Activated gamma-delta T cell treated with Interleukin-2 at 50 U/mL for 16 hours (primary cell): ENCODE results near the gene RALGPS1.

Experiments
- DNase-seq: peaks from one replicate; pipeline ENCODE4 v3.0.0-alpha.2; 2020

Gene RALGPS1

DNA sequence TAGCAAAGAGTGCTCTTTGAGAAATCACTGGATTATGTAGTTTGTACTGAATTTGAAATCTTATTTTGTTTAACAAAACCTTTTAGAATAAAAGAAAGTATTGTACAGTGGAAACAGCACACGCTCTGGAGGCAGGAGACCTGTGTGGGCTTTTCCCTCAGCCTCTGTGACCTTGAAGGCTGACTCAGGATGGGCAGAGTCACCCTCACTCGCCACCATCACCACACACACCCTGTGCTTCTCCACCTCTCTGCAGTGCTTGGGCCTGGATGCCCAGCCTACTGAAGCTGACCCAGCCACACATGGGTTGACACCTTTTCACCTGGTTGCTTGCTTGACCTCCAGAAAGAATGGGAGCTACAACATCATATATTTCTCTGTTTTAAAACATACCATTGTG is 188.2 kb downstream of the RALGPS1 start:
- no peak for DNase-seq

DNA sequence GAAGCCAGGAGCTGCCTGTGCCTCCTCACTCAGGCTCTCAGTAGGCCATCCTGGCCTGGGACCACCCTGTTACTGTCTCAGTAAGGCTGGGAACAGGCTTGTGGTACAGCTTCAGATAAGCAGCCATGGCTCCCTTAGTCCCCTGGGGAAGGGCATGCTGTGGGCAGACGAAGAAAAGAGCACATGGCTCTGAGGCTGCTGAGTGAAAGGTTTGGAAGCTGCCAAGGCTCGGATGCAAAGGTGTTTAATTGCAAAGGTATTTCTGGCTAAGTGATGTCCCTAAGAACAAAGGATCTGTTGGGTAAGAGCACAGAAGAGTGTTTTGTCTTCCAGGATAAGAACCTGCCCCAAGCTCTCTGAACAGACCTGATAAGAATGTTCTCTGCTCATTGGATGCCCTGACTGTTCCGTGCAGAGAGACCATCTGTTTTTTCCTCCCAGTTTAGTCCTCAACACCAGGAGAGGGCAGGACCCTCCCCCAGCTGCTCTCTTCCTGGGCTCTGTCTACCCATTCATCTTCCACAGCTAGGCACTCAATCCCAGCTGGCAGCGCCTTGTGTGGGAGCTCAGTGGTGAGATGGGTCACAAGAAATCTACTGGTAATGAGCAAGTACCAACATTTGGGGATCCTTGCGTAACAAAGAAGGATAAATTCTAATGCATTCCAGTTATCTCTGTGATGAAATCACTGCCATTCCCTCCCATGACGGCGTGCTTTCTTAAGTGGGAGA is 190.2 kb downstream of the RALGPS1 start:
- DNase-seq = no peak

DNA sequence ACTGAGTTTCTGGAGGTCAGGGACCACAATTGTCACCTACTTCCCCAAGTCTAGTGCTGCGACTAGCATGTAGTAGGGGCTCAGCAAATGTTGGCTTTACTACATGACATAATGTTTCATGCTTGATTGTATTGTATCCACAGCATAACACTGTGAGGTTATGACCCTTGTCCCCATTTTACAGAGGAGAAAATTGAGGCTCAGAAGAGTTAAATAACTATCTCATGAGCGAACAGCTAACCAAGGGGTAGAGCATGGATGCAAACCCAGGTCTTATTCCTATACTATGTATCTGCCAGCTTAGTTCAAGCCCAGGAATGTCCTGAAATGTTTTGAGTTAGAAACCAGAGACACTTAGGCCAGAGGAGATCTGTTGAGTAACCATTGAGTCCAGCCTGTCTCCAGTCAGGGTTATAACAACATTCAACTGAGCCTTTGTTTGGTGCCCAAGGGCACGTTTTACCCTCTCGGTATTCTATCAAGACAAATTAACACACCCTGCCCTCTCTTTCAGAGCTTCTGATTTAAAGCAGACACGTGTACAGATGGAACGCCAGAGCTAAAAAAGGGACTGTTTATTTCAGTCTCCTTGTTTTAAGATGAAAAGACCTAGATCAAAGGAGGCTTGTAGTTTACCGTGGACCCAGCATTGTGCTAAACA is 191.4 kb downstream of the RALGPS1 start:
- no peak for DNase-seq

DNA sequence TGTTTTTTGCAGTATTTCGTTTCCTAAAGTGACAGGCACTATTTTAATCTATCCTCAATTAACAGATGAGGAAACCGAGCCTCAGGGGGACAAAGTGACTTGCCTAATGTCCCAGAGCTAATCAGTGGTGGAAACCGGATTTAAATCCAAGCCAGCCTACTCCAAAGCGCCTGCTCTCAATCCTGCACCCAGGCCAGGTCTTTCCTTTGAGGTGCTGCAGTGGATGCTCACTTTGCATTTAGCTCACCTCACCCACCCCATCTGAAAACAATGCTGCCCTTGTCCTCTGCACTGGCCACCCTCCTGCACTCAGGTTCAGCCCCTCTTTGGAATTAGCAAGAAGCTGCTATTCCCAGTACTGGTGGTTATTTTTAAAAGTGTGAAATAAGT is 191.9 kb downstream of the RALGPS1 start:
- DNase-seq = no peak

DNA sequence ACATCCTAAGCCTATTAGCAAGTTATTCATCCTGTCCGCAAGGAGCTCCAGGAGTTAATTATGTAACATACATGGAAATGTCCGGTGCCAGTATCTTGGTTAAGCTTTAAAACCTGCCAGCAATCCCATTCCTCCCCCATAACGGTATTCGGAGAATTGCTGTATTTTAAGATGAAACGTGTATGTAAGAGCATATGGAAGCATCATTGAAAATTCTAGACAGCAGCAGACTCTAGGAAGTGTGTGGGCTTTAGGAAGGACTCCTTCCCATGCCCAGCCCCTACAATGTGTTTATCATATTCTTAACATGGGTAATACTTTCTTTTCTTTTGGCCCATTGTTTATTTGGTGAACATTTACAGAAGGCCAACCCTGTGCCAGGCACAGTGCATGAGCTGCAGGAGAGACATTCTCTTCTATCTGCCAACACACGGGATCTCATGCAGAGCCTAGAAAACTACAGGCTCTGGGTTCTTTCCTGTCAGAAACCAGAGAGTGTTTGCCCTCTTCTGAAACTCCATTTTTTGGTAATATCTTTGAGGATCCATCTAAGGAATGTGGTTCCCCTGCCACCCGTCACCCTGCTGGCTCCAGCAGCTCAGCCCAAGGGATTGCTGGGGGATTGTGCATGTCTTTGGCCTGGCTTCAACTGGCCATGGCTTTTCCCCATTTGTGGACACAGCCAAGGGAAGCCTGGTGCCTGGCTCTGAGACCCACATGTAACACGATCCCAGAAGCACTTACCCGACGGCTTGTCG is 192.8 kb downstream of the RALGPS1 start:
- no peak for DNase-seq

DNA sequence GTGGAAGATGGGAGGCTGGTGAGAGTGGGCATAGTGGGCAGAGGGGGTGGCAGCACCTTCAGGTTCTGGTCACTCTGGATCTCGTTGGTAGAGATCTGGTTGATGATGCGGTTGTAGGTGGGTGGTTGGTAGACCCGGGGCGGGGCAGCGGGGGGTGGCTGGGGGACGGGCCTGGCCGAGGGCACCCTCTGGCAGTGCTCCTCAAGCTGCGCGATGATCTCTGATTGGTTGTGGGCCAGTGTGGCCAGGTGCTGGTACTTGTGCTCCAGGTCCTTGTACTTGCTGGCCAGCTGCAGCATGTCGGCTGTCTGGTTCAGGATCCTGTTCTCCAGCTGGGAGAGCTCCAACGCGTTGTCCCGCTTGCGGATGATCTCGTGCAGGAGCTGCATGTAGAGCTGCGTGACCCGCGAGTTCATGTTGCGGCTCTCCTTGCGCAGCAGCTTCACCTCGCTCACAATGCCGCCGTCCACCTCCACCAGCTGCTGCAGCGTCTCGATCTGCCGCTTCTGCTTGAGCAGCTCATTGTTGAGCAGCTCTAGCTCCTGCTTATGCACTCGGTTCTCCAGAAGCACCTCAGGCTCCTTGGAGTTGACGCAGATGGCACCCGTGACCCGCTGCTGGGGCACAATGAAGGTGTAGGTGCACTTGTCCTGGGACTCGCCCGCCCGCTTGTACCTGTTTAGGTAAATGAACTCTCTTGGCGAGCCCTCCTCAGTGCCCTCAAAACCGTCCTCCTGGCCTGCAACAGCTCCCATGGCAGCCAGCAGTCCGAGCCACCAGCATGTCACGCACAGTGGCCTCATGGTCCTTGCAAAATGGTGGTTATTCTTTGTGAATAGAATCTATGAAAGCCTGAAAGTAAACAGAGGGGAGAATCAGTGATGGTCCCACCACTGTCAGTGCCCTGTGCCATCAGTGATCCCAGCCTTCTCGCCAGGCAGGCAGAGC is 193.6 kb downstream of the RALGPS1 start:
- no peak for DNase-seq

DNA sequence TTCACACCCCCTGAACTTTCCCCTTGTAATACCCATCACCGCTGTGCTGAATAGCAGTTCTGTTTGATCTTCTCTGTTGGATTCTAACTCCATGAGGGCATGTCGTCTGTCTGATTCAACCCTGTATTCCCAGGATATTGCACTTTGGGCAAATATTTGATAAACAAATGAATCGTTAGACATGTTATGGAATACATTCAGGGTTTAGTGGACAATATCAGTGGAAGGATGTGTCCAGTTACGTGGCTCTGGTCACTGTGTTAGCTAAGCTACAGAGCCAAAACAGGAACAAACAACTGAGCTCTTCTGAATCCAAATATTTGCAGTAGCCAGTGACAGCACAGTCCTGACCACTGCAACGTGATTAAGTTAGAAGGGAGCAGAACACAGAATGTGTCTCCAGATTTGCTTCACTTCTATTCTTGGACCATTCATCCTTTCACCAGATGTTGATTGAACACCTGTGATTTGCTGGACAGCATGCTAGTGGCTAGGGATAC is 194.7 kb downstream of the RALGPS1 start:
- DNase-seq = no peak

DNA sequence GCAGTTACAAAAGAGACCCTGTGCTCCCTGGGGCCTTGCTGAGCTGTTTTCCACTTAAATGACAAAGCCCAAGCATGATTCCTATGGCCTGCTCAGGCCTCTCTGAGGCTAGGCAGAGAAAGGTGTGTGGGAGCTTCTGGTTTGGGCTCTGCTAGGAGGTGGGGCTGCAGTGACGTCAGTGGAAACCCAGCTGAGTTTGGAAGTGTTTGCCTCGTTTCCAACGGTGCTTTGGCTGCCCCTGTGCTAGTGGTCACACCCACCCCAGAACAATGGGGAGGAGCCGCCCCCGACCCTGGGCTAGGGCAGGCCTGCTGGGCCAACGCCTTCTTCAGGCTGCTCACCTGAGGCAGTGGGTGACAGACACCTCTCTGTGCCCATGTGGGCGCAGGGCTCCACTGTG is 197.5 kb downstream of the RALGPS1 start:
- DNase-seq = no peak

DNA sequence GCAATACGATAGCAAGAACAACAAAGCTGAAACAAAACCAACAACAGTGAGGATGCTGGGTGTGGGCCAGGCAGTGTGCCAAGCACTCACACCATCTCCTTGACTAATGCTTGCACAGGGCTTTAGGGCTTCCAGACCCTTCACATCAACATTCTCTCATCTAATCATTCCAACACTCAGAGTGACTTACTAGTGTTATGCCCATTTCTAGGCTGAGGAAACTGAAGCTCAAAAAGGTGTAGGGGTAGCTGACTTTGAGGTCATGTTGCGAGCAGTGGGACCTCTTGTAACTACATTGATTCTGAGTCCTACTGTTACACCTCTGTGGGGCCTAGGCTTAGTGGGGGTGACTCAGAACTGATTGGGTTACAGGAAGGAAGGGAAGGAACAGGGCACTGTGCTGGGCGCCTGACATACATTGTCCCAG is 198.2 kb downstream of the RALGPS1 start:
- DNase-seq = no peak

DNA sequence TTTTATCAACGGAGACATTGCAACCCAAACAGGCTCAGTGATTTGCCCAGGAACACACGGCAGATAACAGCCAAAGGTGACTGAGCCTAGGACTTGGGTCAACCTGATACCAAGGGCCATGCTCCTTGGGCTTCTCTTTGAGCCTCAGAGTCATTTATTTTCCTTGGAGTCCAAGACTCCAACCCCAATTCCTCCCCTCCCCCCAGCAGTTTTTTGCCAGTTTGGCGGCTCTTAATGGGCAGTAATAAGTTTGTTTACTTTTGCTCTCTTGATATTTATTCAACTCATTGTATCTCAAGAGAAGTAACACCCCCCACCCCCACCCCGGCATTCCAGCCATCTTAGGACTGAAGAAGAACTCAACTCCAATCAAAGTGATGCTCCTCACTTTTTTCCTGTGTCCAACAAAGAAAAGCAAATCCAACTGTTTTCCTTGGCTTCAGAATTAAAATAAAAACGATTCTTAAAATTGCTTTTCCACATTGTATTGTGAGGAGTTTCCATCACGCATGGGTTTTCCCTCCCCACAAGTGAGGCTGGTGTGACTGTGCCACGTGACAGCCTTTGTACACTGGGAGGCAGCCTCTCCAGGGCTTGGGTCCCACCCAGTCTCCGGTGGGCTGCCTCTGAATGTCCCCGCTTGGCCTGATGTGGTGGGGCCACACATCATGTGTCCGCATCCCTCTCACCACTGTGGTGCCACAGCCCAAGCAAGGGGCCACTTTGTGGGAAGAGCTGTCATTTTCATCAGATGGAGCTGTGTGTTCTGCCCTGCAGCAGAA is 198.8 kb downstream of the RALGPS1 start:
- no peak for DNase-seq

DNA sequence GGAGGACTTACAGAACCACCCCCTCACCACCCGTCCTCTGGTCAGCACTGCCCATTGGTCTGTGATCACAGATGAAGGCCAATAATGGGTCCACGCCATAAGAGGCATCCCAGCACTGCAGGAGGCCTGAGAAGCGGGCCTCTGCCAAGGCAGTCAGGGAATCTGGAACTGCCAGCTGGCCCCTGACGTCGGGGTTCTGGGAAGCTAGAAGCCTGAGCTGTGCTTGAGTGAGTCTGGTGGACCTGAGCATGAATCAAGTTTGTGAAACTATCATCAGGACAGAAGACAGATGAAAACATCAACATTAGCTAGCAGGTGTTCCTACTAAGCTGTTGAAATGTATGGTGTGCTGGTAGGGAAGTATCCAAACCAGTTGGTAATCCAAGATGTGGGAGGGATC is 200.0 kb downstream of the RALGPS1 start:
- no peak for DNase-seq

DNA sequence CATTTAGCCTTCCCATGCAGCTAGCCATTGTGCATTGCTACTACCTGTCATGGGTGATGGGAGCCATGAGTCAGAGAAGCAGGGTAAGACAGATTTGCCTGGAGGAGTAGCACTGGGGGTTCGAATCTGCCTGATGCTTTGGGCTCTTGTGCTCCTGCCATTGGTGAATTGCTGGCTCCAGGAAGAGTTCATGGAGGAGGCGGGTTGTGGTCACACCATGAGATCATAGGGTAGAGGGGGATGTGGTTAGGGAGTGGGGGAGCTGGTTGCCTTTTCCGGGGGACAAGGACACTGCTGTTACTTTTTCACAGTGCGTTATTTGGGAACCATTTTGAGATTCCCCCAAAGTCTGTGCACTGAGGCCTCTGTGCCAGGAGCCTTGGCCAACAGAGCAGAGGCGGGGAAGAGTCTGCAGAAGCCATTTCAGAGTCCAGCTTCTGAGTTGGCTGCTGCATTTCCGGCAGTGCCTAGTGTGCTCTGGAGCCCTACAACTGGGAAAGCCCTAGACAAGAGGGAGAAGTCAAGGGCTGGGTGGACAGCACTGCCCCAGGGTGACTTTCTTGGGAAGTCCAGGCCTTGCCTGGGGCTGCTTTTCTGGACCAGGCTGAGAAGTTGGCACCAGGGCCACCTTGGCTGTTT is 201.6 kb downstream of the RALGPS1 start:
- no peak for DNase-seq

DNA sequence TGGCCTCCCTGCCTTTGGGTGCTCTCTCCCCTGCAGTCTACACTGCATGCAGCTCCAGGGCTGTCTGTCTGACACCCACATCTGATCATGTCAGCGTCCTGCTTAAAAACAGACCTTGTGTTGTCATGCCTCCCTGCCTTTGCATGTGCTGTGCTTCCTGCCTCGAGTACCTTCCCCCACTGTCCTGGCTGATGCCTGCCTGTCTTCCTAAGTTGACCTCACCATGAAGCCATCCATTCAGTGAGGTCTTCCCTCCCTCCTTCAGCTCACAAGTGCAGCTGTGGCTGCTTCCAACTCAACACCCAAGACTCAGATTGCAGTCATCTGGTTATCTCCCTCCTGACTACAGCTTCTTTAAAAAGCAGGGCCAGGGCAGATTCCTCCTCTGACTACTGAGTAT is 202.4 kb downstream of the RALGPS1 start:
- DNase-seq = no peak

DNA sequence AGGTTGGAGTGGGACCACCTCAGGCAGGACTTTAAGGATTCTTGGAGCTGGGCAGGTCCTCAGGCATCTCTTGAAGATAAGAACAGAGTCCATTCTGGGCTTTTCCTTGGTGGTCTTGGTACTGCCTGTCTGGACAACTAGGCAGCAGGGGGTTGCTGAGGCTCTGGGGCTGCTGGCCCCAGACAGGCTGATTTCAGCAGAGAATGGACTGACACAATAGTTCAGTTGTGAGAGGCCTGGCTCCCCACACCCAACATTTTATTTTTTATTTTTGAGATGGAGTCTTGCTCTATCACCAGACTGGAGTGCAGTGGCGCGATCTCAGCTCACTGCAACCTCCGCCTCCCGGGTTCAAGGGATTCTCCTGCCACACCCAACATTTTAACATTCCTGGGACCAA is 203.2 kb downstream of the RALGPS1 start:
- DNase-seq = no peak

DNA sequence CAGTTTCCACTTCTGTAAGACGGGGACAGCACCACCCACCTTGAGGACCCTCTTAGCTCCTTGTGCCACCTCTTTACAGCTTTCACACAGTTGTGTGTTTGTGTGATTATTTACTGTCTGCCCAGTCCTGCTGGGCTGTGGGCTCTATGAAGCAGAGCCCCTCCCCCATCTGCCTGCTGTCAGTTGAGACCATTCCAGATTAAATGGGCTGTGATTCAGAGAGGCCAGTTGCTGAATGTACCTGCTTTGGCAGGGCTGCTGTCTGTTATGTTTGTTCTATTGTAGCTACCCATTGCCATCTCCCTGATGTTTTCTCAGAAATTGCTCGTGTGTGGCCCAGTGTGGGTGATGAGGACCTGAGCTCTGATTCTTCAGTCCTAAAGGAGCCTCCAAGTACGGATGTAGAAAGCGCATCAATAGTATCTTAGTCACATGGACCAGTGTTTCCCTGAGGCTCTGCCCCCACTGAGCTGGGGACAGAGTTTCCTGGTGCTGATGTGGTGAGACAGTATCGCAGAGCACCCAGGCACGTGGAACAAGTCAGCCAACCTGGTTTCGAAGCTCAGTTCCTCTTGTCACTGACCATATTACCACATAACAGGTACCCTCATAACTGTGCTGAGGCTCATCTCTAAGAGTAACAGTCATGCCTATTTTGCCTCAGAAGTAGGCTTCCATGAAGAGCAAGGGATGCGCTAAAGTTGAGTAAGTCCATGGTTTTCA is 204.2 kb downstream of the RALGPS1 start:
- DNase-seq = no peak

DNA sequence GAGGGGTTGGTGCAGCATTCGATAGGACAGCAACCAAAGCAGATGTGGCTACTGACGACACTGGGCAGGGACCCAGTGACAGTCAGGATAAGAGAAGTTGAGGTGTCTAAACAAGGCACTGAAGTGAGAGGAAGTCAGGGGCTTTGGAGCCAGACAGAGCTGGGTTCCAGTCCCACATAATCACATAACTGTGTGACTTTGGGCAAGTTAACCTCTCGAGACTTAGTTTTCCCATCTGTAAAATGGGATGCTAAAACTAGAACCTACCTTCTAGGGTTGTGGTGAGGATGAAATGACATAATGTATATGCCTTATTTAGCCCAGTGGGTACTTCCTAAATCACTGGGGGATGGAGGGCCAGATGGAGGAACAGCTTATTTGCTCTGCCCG is 204.7 kb downstream of the RALGPS1 start:
- no peak for DNase-seq

DNA sequence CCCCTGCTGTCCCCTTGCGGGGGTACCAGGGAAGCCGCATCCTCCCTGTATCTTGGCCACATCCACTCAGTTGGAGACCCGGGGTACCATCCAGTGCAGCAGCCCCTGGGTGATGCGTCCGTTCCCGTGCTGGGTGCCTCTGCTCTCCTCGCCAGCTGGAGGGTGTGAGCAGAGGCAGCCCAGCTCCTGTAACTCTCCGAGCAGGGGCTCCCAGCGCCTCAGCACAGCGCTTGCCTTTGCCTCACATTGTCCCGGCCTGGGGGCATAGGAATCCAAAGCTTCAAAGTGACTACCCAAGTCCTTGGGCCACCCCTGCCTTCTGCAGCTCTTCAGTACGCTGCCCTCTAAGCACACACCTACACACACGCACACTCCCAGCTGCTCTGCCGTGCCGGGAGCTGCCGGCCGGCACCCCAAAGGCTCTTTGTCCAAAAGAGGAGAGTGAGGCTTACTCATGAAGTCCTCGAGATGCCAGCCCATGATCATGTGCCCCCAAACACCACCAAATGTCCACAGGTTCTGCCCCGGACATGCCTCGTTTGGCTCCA is 207.1 kb downstream of the RALGPS1 start:
- DNase-seq = no peak

DNA sequence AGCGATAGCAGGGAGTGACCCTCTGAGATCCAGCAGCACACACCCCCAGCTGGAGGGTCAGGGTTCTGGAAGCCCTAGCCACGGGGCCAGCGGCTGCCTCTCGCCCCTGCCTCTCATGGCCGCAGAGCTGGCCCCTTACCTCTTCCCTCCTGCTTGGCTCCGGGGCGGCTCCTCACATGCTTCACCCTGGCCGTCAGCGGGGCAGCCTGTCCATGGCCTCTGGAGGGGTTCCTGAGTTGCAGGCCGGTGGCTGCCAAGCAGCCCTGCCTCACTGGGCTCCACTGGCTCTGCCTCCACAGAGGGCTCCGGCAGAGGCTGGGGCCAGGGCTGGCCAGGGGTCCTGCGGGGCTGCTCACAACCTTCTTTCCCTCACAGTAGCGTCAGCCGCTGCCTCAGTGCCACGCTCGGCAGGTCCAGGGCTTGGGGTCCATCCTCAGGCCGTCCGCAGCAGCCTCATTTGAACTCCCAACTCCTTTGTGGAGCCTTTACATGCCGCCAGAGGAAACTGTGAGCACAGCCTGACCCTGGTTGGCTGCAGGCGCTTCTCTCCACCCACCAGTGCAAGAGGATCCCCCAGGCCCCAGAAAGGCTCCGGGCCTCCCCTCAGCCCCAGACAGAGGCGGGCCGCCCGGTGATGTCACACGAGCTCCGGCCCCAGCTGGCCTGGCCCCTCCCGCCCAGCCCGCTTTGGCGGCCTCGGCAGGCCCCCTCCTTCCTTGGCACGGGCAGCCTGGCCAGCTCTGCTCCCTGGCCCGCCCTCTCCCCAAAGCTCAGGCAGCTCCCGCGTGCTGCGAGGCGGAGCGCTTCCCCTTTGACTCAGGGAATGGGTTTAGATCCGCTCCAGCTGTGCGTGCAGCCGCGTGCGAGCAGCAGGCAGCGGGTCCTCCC is 207.8 kb downstream of the RALGPS1 start, which contains the start of gene ANGPTL2:
Gene ANGPTL2 (minus strand): TSS at position 460 of the 888 bp plus-strand sequence. CDS start 13,904 bp downstream, outside the sequence.
- DNase-seq = no peak
